GM12878 (cell line): ENCODE measurements around the gene TRAPPC3. TPM values are rescaled to one million over a fixed set of nuclear protein-coding genes. Genes with fewer than 3 reads are reported as not detected.

Source experiments
- ATAC-seq: fragments of 200-7000 bp; cut with Tn5 transposase; 3 replicates; pipeline ENCODE4 v1.9.1; 2020; ENCODE audit warnings: mild to moderate bottlenecking, moderate library complexity
- BruUV-seq: library from RNA; stranded (reverse); fragments of 400-500 nt; replicated peaks from 2 replicates; lab custom pipeline; 2021; lab: Mats Ljungman, UMichigan
- CTCF ChIA-PET: fragments of 300-600 bp; sonication (Branson Sonifier 250); formaldehyde crosslinking; extraction: SDS; loops from one replicate; lab custom pipeline; 2021; ENCODE audit warnings: inconsistent platforms; lab: Yijun Ruan, JAX
- POLR2A ChIA-PET: fragments of 350-600 bp; formaldehyde crosslinking; extraction: SDS; loops from one replicate; lab custom pipeline; 2021; ENCODE audit warnings: inconsistent platforms; lab: Charles Lee
- RAD21 ChIA-PET: fragments of 300-600 bp; sonication (Branson Sonifier 250); formaldehyde crosslinking; loops from one replicate; lab custom pipeline; 2023; ENCODE audit warnings: antibody characterized with exemption; ENCODE audit not compliant: unreplicated experiment; lab: Charles Lee
- SMC1A ChIA-PET: fragments of 300-600 bp; sonication (Branson Sonifier 250); formaldehyde crosslinking; loops from one replicate; lab custom pipeline; 2023; ENCODE audit not compliant: unreplicated experiment, uncharacterized antibody; lab: Charles Lee
- DNase-seq: peaks from one replicate; pipeline ENCODE4 v3.0.0-alpha.2; 2011; ENCODE audit warnings: low read depth, low spot score
- FAIRE-seq: peaks from 3 replicates; lab custom pipeline; 2011; peaks lifted over from hg19 to GRCh38; lab: Jason Lieb, UNC
- H2AFZ ChIP-seq: 2 replicates; pipeline ENCODE4 v1.6.0; 2011; ENCODE audit warnings: low read depth, low read length, control low read depth; ENCODE audit not compliant: control insufficient read depth
- H3K27ac ChIP-seq: 2 replicates; pipeline ENCODE4 v1.5.1; 2011; ENCODE audit warnings: control low read depth; ENCODE audit not compliant: control insufficient read depth, insufficient read depth
- H3K27me3 ChIP-seq, 2 experiments: replicated peaks in 1 of 2; 2 replicates each; pipeline versions ENCODE4 v1.6.0 to v1.6.1; 2011; ENCODE audit warnings: low read length in 1 of 2; ENCODE audit not compliant: control insufficient read depth in 2 of 2, insufficient read depth in 2 of 2
- H3K36me3 ChIP-seq, 2 experiments: 2 replicates each; pipeline ENCODE4 v1.5.1; 2011; ENCODE audit warnings: low read length in 1 of 2; ENCODE audit not compliant: control insufficient read depth in 2 of 2, insufficient read depth in 2 of 2
- H3K4me1 ChIP-seq: 2 replicates; pipeline ENCODE4 v1.6.1; 2011; ENCODE audit warnings: mild to moderate bottlenecking, low read length, moderate library complexity, mixed read lengths; ENCODE audit not compliant: control insufficient read depth, insufficient read depth
- H3K4me2 ChIP-seq: 2 replicates; pipeline ENCODE4 v1.6.0; 2011; ENCODE audit warnings: control low read depth; ENCODE audit not compliant: control insufficient read depth, insufficient read depth
- H3K4me3 ChIP-seq: fragments of 200-600 bp; sonication (generic); 2 replicates; pipeline ENCODE4 v1.5.1; 2016
- H3K79me2 ChIP-seq: 2 replicates; pipeline ENCODE4 v1.6.0; 2011; ENCODE audit warnings: low read length; ENCODE audit not compliant: control insufficient read depth, insufficient read depth
- H3K9ac ChIP-seq: 2 replicates; pipeline ENCODE4 v1.8.0; 2011; ENCODE audit warnings: low read length, control low read depth, mixed read lengths; ENCODE audit not compliant: control insufficient read depth, insufficient read depth
- H3K9me3 ChIP-seq: replicated peaks from 3 replicates; pipeline ENCODE4 v1.5.1; 2011; ENCODE audit warnings: mild to moderate bottlenecking, low read length; ENCODE audit not compliant: control insufficient read depth, insufficient read depth
- H4K20me1 ChIP-seq: 2 replicates; pipeline ENCODE4 v1.6.0; 2011; ENCODE audit not compliant: control insufficient read depth, insufficient read depth
- CBFB ChIP-seq: IDR thresholded peaks from 2 replicates; pipeline ENCODE4 v1.6.1; 2016; ENCODE audit warnings: antibody characterized with exemption, low read depth
- CHD2 ChIP-seq: IDR thresholded peaks from 2 replicates; pipeline ENCODE4 v1.6.1; 2011; ENCODE audit warnings: low read depth, low read length, improper control_type of control experiment, borderline replicate concordance
- ETV6 ChIP-seq, 2 experiments: fragments of 450-650 bp in 1 of 2; IDR thresholded peaks in 1 of 2; conservative IDR thresholded peaks in 1 of 2; 2 replicates each; pipeline ENCODE4 v1.6.1; 2014; ENCODE audit warnings: antibody characterized with exemption in 1 of 2, borderline replicate concordance in 1 of 2, low read depth in 1 of 2, mild to moderate bottlenecking in 1 of 2, moderate library complexity in 1 of 2
- FOXK2 ChIP-seq: fragments of 450-650 bp; IDR thresholded peaks from 2 replicates; pipeline ENCODE4 v1.6.1; 2017; ENCODE audit warnings: mild to moderate bottlenecking, moderate library complexity
- IRF4 ChIP-seq: IDR thresholded peaks from 2 replicates; pipeline ENCODE4 v1.6.1; 2011; ENCODE audit warnings: low read depth, low read length
- MLLT1 ChIP-seq: fragments of 450-650 bp; IDR thresholded peaks from 2 replicates; pipeline ENCODE4 v1.6.1; 2016; ENCODE audit warnings: mild to moderate bottlenecking
- POLR2A ChIP-seq: IDR thresholded peaks from 2 replicates; pipeline ENCODE4 v1.6.1; 2011; ENCODE audit warnings: low read depth, mild to moderate bottlenecking, low read length
- POU2F2 ChIP-seq: IDR thresholded peaks from 3 replicates; pipeline ENCODE4 v1.6.1; 2011; ENCODE audit warnings: low read depth, mild to moderate bottlenecking, low read length, borderline replicate concordance
- RELB ChIP-seq: fragments of 450-650 bp; IDR thresholded peaks from 2 replicates; pipeline ENCODE4 v1.6.1; 2017; ENCODE audit warnings: low read depth, mild to moderate bottlenecking, moderate library complexity
- TBL1XR1 ChIP-seq: IDR thresholded peaks from 2 replicates; pipeline ENCODE4 v1.6.1; 2012; ENCODE audit warnings: low read depth, low read length, improper control_type of control experiment
- TCF12 ChIP-seq: IDR thresholded peaks from 2 replicates; pipeline ENCODE4 v1.6.1; 2011; ENCODE audit warnings: low read depth, mild to moderate bottlenecking, low read length
- TCF3 ChIP-seq: IDR thresholded peaks from 2 replicates; pipeline ENCODE4 v1.6.1; 2012; ENCODE audit warnings: low read depth, mild to moderate bottlenecking, low read length, borderline replicate concordance; ENCODE audit not compliant: insufficient read depth
- USF1 ChIP-seq: IDR thresholded peaks from 2 replicates; pipeline ENCODE4 v1.6.1; 2011; ENCODE audit warnings: borderline replicate concordance, low read depth, mild to moderate bottlenecking, moderate library complexity, mixed read lengths, low read length; ENCODE audit not compliant: insufficient read depth; ENCODE audit errors: extremely low read length
- ZBTB33 ChIP-seq: fragments of 450-650 bp; IDR thresholded peaks from 2 replicates; pipeline ENCODE4 v1.6.1; 2017; ENCODE audit warnings: mild to moderate bottlenecking
- ZNF384 ChIP-seq: IDR thresholded peaks from 2 replicates; pipeline ENCODE4 v1.6.1; 2012; ENCODE audit warnings: low read depth, mild to moderate bottlenecking, low read length, improper control_type of control experiment, borderline replicate concordance
- WGBS: methylation state at CpG from one replicate; pipeline ENCODE4 v1.1.6; 2016; ENCODE audit warnings: low lambda C conversion rate; ENCODE audit not compliant: insufficient replicate concordance, insufficient coverage; ENCODE audit errors: missing lambda C conversion rate; 5-methylcytosine and 5-hydroxymethylcytosine counted together
- in situ Hi-C: fragments of 300-500 bp; cut with MboI; formaldehyde crosslinking; loops from 9 replicates; pipeline ENCODE4 v1.14.3; 2018; ENCODE audit warnings: mixed read lengths
- intact Hi-C: fragments of 100-400 bp; cut with micrococcal nuclease; formaldehyde crosslinking; loops from one replicate; pipeline ENCODE4 v1.14.2; 2022; ENCODE audit not compliant: unreplicated experiment
- polyA plus RNA-seq, 11 experiments: library from polyadenylated mRNA; depleted of rRNA in 4 of 11; unstranded in 6 of 11; stranded (reverse) in 5 of 11; fragments of >200 nt; fragmentation: Nextera tagmentation in 4 of 11; fragmentation: Illumina TruSeq in 1 of 11; extraction: Ambion mirVana in 4 of 11; extraction: Trizol in 1 of 11; gene quantifications; 1 replicate in 1 of 11; 2 replicates in 10 of 11; pipeline versions ENCODE4 v1.2.1 to v1.2.3, GENCODE V29; 2011 to 2016; ENCODE audit warnings: inconsistent platforms in 2 of 11, missing spikeins in 2 of 11, low read depth in 1 of 11
- total RNA-seq, 4 experiments: library from RNA; depleted of rRNA in 3 of 4; stranded (reverse); fragments of >200 nt in 3 of 4; fragmentation: Illumina TruSeq in 1 of 4; extraction: Trizol in 1 of 4; gene quantifications; 2 replicates each; pipeline versions ENCODE4 v1.2.1 to v1.2.3, GENCODE V29; 2013 to 2021

TRAPPC3 gene
- total and polyA plus RNA-seq, 10 of the 15 experiments (the other 5 are each of a cell fraction or from before 2014, with no cell fraction given) = 14.7 to 122 (median 70.5) TPM

- no peak overlapping the region for H3K9ac ChIP-seq
- H3K27ac ChIP-seq = no peak overlapping the region
- H3K4me1 ChIP-seq = peaks cover 17% of the 10 kb centered on the region
- BruUV-seq = no TSS peak
- RAD21 ChIA-PET = interaction anchor here (0.8 kb wide), 1 partner anchor 21 kb away, joined by 4 read pairs; no protein-coding TSS in a partner anchor
- no peak overlapping the region for H3K4me3 ChIP-seq
- intact Hi-C loops (no loop called here), in situ Hi-C loops (no loop called here)
- no peak for FAIRE-seq
- no peaks in the 10 kb centered on the region for H3K9me3 ChIP-seq
- CTCF ChIA-PET = interaction anchor here (1.0 to 2.9 kb wide), 2 partner anchors 21 to 118 kb away, joined by 3 to 14 read pairs; no protein-coding TSS in a partner anchor
- no peak for DNase-seq
- H3K79me2 ChIP-seq = peaks cover 49% of the 10 kb centered on the region
- H3K27me3 ChIP-seq = no peaks in the 10 kb centered on the region
- ATAC-seq = no peak
- no peaks in the 10 kb centered on the region for H4K20me1 ChIP-seq
- 89% methylated on average over 15 of the region's 15 CpGs for WGBS
- SMC1A ChIA-PET = interaction anchor here (1.9 kb wide), 1 partner anchor 17 kb away, joined by 5 read pairs; the partner anchor contains the start of gene TRAPPC3
- H3K36me3 ChIP-seq = peaks cover 3 to 12% of the 10 kb centered on the region in 2 experiments
- H2AFZ ChIP-seq = no peak overlapping the region
- POLR2A ChIA-PET = interaction anchor here (0.8 kb wide), 1 partner anchor 18 kb away, joined by 4 read pairs; the partner anchor contains the start of gene TRAPPC3
- TF ChIP-seq TCF12 (no peak), TBL1XR1 (no peak), CBFB (no peak), RELB (no peak), ZBTB33 (no peak), ETV6 (conservative IDR thresholded peaks at IDR 0.05 in 1 of 2, IDR thresholded peaks at IDR 0.05 in 1 of 2; ENCODE audit: borderline replicate concordance in 1 of 2, low read depth in 1 of 2) (no peak), CHD2 (no peak), MLLT1 (no peak), POU2F2 (no peak), IRF4 (no peak), FOXK2 (no peak), USF1 (no peak), POLR2A (no peak), ZNF384 (no peak), TCF3 (no peak)
- no peak overlapping the region for H3K4me2 ChIP-seq
Measured at GRCh38 chr1:36166938-36167905, 17.9 kb upstream of the TRAPPC3 start.
